ENCODE results near the gene RFXANK. TPM values are rescaled to one million over a fixed set of nuclear protein-coding genes. Genes with fewer than 3 reads are reported as not detected.

The RFXANK gene
- total and polyA plus RNA-seq, 9 of the 15 experiments (the other 6 are each of a cell fraction or from before 2014, with no cell fraction given) = 68.6 to 181 (median 150) TPM

DNA sequence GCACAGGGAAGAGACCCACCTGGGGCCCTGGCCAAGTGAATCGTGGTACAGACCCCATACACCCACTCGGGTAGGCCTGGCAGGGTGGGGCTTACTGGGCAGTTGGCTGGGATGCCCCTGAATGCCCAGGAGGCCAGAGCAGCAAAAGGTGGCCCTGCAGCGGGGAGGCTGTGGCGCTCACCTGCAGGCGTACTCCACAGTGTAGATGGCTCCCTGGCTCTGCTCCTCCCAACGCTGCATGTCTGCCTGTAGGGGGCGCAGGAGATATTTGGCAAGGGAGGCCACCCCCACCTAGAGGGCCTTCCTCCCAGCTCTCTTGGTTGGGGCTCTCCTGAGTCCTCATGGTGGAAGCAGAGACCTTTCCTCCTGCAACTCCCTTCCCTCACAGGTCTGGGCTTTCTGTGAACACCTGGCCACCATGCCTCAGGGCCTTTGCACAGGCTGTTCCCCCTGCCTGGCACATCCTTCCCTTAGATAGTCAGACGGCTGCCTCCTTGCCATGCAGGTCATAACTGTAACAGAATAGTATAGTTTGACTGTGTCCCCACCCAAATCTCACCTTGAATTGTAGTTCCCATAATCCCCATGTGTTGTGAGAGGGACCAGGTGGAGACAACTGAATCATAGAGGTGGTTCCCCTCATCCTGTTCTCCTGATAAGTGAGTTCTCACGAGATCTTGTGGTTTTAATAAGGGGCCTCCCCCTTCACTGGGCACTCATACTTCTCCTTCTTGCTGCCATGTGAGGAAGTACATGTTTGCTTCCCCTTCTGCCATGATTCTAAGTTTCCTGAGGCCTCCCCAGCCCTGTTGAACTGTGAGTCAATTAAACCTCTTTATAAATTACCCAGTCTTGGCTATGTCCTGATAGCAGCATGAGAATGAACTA, 6.0 kb upstream of the RFXANK start (continued):
- TF ChIP-seq, protein P1, sequence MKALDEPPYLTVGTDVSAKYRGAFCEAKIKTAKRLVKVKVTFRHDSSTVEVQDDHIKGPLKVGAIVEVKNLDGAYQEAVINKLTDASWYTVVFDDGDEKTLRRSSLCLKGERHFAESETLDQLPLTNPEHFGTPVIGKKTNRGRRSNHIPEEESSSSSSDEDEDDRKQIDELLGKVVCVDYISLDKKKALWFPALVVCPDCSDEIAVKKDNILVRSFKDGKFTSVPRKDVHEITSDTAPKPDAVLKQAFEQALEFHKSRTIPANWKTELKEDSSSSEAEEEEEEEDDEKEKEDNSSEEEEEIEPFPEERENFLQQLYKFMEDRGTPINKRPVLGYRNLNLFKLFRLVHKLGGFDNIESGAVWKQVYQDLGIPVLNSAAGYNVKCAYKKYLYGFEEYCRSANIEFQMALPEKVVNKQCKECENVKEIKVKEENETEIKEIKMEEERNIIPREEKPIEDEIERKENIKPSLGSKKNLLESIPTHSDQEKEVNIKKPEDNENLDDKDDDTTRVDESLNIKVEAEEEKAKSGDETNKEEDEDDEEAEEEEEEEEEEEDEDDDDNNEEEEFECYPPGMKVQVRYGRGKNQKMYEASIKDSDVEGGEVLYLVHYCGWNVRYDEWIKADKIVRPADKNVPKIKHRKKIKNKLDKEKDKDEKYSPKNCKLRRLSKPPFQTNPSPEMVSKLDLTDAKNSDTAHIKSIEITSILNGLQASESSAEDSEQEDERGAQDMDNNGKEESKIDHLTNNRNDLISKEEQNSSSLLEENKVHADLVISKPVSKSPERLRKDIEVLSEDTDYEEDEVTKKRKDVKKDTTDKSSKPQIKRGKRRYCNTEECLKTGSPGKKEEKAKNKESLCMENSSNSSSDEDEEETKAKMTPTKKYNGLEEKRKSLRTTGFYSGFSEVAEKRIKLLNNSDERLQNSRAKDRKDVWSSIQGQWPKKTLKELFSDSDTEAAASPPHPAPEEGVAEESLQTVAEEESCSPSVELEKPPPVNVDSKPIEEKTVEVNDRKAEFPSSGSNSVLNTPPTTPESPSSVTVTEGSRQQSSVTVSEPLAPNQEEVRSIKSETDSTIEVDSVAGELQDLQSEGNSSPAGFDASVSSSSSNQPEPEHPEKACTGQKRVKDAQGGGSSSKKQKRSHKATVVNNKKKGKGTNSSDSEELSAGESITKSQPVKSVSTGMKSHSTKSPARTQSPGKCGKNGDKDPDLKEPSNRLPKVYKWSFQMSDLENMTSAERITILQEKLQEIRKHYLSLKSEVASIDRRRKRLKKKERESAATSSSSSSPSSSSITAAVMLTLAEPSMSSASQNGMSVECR (CRISPR knock-in tag; IDR thresholded peaks at IDR 0.05) = no peak
- TF ChIP-seq HMG20B (CRISPR knock-in tag; IDR thresholded peaks at IDR 0.05) (no peak), RAD21 (CRISPR knock-in tag; conservative IDR thresholded peaks at IDR 0.05 in 1 of 2, IDR thresholded peaks at IDR 0.05 in 1 of 2) (peak in 1 of 2 experiments; percentile 71; a peak in 2 of 4 replicates), CHD2 (IDR thresholded peaks at IDR 0.05; ENCODE audit: low read depth, low read length) (peak; percentile 76), RUNX1 (IDR thresholded peaks at IDR 0.05; ENCODE audit: low read depth) (0 out of 2 replicates have a peak, but pooled peaks have one; percentile 0), EP400 (IDR thresholded peaks at IDR 0.05) (no peak; the same call in 1 of the 2 replicates), BCL6 (CRISPR knock-in tag; IDR thresholded peaks at IDR 0.05) (no peak), MCM5 (IDR thresholded peaks at IDR 0.05; ENCODE audit: low read depth) (no peak), TCF7L2 (IDR thresholded peaks at IDR 0.05; ENCODE audit: low read depth, low read length) (no peak), GTF2A2 (tag; IDR thresholded peaks at IDR 0.05) (no peak), ZNF766 (CRISPR knock-in tag; conservative IDR thresholded peaks at IDR 0.05) (no peak)
- TF ChIP-seq, protein P2, sequence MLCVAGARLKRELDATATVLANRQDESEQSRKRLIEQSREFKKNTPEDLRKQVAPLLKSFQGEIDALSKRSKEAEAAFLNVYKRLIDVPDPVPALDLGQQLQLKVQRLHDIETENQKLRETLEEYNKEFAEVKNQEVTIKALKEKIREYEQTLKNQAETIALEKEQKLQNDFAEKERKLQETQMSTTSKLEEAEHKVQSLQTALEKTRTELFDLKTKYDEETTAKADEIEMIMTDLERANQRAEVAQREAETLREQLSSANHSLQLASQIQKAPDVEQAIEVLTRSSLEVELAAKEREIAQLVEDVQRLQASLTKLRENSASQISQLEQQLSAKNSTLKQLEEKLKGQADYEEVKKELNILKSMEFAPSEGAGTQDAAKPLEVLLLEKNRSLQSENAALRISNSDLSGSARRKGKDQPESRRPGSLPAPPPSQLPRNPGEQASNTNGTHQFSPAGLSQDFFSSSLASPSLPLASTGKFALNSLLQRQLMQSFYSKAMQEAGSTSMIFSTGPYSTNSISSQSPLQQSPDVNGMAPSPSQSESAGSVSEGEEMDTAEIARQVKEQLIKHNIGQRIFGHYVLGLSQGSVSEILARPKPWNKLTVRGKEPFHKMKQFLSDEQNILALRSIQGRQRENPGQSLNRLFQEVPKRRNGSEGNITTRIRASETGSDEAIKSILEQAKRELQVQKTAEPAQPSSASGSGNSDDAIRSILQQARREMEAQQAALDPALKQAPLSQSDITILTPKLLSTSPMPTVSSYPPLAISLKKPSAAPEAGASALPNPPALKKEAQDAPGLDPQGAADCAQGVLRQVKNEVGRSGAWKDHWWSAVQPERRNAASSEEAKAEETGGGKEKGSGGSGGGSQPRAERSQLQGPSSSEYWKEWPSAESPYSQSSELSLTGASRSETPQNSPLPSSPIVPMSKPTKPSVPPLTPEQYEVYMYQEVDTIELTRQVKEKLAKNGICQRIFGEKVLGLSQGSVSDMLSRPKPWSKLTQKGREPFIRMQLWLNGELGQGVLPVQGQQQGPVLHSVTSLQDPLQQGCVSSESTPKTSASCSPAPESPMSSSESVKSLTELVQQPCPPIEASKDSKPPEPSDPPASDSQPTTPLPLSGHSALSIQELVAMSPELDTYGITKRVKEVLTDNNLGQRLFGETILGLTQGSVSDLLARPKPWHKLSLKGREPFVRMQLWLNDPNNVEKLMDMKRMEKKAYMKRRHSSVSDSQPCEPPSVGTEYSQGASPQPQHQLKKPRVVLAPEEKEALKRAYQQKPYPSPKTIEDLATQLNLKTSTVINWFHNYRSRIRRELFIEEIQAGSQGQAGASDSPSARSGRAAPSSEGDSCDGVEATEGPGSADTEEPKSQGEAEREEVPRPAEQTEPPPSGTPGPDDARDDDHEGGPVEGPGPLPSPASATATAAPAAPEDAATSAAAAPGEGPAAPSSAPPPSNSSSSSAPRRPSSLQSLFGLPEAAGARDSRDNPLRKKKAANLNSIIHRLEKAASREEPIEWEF (CRISPR knock-in tag; IDR thresholded peaks at IDR 0.05) = no peak
- TF ChIP-seq, protein P3, sequence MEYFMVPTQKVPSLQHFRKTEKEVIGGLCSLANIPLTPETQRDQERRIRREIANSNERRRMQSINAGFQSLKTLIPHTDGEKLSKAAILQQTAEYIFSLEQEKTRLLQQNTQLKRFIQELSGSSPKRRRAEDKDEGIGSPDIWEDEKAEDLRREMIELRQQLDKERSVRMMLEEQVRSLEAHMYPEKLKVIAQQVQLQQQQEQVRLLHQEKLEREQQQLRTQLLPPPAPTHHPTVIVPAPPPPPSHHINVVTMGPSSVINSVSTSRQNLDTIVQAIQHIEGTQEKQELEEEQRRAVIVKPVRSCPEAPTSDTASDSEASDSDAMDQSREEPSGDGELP (CRISPR knock-in tag; IDR thresholded peaks at IDR 0.05; ENCODE audit: borderline replicate concordance) = peak; percentile 31; the same call in 1 of the 2 replicates
- TF ChIP-seq, protein P4, sequence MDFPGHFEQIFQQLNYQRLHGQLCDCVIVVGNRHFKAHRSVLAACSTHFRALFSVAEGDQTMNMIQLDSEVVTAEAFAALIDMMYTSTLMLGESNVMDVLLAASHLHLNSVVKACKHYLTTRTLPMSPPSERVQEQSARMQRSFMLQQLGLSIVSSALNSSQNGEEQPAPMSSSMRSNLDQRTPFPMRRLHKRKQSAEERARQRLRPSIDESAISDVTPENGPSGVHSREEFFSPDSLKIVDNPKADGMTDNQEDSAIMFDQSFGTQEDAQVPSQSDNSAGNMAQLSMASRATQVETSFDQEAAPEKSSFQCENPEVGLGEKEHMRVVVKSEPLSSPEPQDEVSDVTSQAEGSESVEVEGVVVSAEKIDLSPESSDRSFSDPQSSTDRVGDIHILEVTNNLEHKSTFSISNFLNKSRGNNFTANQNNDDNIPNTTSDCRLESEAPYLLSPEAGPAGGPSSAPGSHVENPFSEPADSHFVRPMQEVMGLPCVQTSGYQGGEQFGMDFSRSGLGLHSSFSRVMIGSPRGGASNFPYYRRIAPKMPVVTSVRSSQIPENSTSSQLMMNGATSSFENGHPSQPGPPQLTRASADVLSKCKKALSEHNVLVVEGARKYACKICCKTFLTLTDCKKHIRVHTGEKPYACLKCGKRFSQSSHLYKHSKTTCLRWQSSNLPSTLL (IDR thresholded peaks at IDR 0.05) = no peak

Measured in K562 (cell line).